Duodenal mucosa (tissue), 2 donors: Measurements from ENCODE around the gene STIM1.

Experiments
- H3K27ac ChIP-seq: one replicate; pipeline ENCODE4 v1.7.0; 2013; ENCODE audit warnings: low read depth, low read length
- H3K27me3 ChIP-seq, 2 donors: one replicate each; pipeline ENCODE4 v1.7.0; 2013; ENCODE audit warnings: low read length in 2 of 2, control low read depth in 1 of 2; ENCODE audit not compliant: insufficient read depth in 2 of 2, control insufficient read depth in 1 of 2
- H3K36me3 ChIP-seq, 2 donors: one replicate each; pipeline ENCODE4 v1.7.0; 2013; ENCODE audit warnings: low read length in 2 of 2, control low read depth in 1 of 2; ENCODE audit not compliant: insufficient read depth in 2 of 2, control insufficient read depth in 1 of 2
- H3K4me1 ChIP-seq, 2 donors: one replicate each; pipeline ENCODE4 v1.7.0; 2013; ENCODE audit warnings: low read length in 2 of 2, control low read depth in 1 of 2; ENCODE audit not compliant: insufficient read depth in 2 of 2, control insufficient read depth in 1 of 2
- H3K4me3 ChIP-seq, 2 donors: one replicate each; pipeline ENCODE4 v1.7.0; 2013; ENCODE audit warnings: low read length in 2 of 2, low read depth in 1 of 2
- H3K9ac ChIP-seq, 2 donors: one replicate each; pipeline ENCODE4 v1.7.0; 2013; ENCODE audit warnings: low read length in 2 of 2, low read depth in 1 of 2
- H3K9me3 ChIP-seq, 2 donors: one replicate each; pipeline ENCODE4 v1.7.0; 2013; ENCODE audit warnings: low read length in 2 of 2, control low read depth in 1 of 2; ENCODE audit not compliant: control insufficient read depth in 1 of 2

STIM1 gene

GRCh38 chr11:3969200-3969599 is 113.7 kb downstream of the STIM1 start:
- H3K36me3 ChIP-seq = peaks cover 3 to 7% of the 10 kb centered on the region in 2 donors
- H3K4me3 ChIP-seq = no peak overlapping the region
- no peaks in the 10 kb centered on the region for H3K9me3 ChIP-seq
- no peaks in the 10 kb centered on the region for H3K4me1 ChIP-seq
- no peak overlapping the region for H3K27ac ChIP-seq
- no peak overlapping the region for H3K9ac ChIP-seq
- no peaks in the 10 kb centered on the region for H3K27me3 ChIP-seq

- Histone ChIP-seq H3K36me3 (peaks cover 3 to 7% of the 10 kb centered on the region in 2 donors), H3K27me3 (no peaks in the 10 kb centered on the region), H3K4me3 (no peak overlapping the region), H3K9ac (no peak overlapping the region), H3K4me1 (no peaks in the 10 kb centered on the region), H3K27ac (no peak overlapping the region), H3K9me3 (no peaks in the 10 kb centered on the region)
These were observed 114.1 kb downstream of the STIM1 start for GRCh38 chr11:3969613-3970012.

- H3K4me1 ChIP-seq = no peaks in the 10 kb centered on the region
- no peak overlapping the region for H3K9ac ChIP-seq
- no peak overlapping the region for H3K27ac ChIP-seq
- H3K9me3 ChIP-seq = no peaks in the 10 kb centered on the region
- no peak overlapping the region for H3K4me3 ChIP-seq
- H3K27me3 ChIP-seq = no peaks in the 10 kb centered on the region
- peaks cover 3 to 7% of the 10 kb centered on the region in 2 donors for H3K36me3 ChIP-seq
These were observed 114.6 kb downstream of the STIM1 start for GRCh38 chr11:3970108-3970507.

- Histone ChIP-seq H3K4me3 (no peak overlapping the region), H3K36me3 (peaks cover 3 to 7% of the 10 kb centered on the region in 2 donors), H3K9me3 (no peaks in the 10 kb centered on the region), H3K27me3 (no peaks in the 10 kb centered on the region), H3K27ac (no peak overlapping the region), H3K9ac (no peak overlapping the region), H3K4me1 (no peaks in the 10 kb centered on the region)
These were observed 116.4 kb downstream of the STIM1 start for GRCh38 chr11:3971756-3972404.

GRCh38 chr11:3972431-3972830 is 117.0 kb downstream of the STIM1 start:
- H3K27ac ChIP-seq = no peak overlapping the region

GRCh38 chr11:3977078-3977477 is 121.6 kb downstream of the STIM1 start:
- Histone ChIP-seq H3K27me3 (no peaks in the 10 kb centered on the region), H3K4me3 (no peak overlapping the region), H3K27ac (no peak overlapping the region), H3K36me3 (no peaks in the 10 kb centered on the region), H3K9ac (no peak overlapping the region), H3K9me3 (no peaks in the 10 kb centered on the region), H3K4me1 (no peaks in the 10 kb centered on the region)

More at GRCh38 chr11:3972431-3972830, 117.0 kb downstream of the STIM1 start:
- Histone ChIP-seq H3K4me1 (no peaks in the 10 kb centered on the region), H3K36me3 (peaks cover 3 to 5% of the 10 kb centered on the region in 2 donors), H3K27me3 (no peaks in the 10 kb centered on the region), H3K9ac (no peak overlapping the region), H3K9me3 (no peaks in the 10 kb centered on the region), H3K4me3 (no peak overlapping the region)

- Histone ChIP-seq H3K27ac (no peak overlapping the region), H3K4me1 (no peaks in the 10 kb centered on the region), H3K9ac (no peak overlapping the region), H3K36me3 (no peaks in the 10 kb centered on the region), H3K27me3 (no peaks in the 10 kb centered on the region), H3K9me3 (no peaks in the 10 kb centered on the region), H3K4me3 (no peak overlapping the region)
These were observed 125.7 kb downstream of the STIM1 start for GRCh38 chr11:3981084-3981633.

- H3K4me3 ChIP-seq = no peak overlapping the region
- no peak overlapping the region for H3K9ac ChIP-seq
- no peak overlapping the region for H3K27ac ChIP-seq
- no peaks in the 10 kb centered on the region for H3K36me3 ChIP-seq
- no peaks in the 10 kb centered on the region for H3K27me3 ChIP-seq
- no peaks in the 10 kb centered on the region for H3K9me3 ChIP-seq
- H3K4me1 ChIP-seq = no peaks in the 10 kb centered on the region
These were observed 127.0 kb downstream of the STIM1 start for GRCh38 chr11:3982431-3982830.

GRCh38 chr11:3983101-3983500 is 127.6 kb downstream of the STIM1 start:
- Histone ChIP-seq H3K27me3 (no peaks in the 10 kb centered on the region), H3K4me3 (no peak overlapping the region), H3K9me3 (no peaks in the 10 kb centered on the region), H3K36me3 (no peaks in the 10 kb centered on the region), H3K4me1 (no peaks in the 10 kb centered on the region), H3K9ac (no peak overlapping the region), H3K27ac (no peak overlapping the region)

GRCh38 chr11:3984896-3985295 is 129.4 kb downstream of the STIM1 start:
- Histone ChIP-seq H3K36me3 (no peaks in the 10 kb centered on the region), H3K9me3 (no peaks in the 10 kb centered on the region), H3K4me3 (no peak overlapping the region), H3K9ac (no peak overlapping the region), H3K27me3 (no peaks in the 10 kb centered on the region), H3K4me1 (no peaks in the 10 kb centered on the region), H3K27ac (no peak overlapping the region)
